ENCODE measurements around the gene JAZF1. TPM values are rescaled to one million over a fixed set of nuclear protein-coding genes. Genes with fewer than 3 reads are reported as not detected.

JAZF1 gene
- total and polyA plus RNA-seq, 2 of the 8 experiments (the other 6 are each of a cell fraction or from before 2014, with no cell fraction given): 2.6 to 21.8 TPM

GRCh38 chr7:27812706-27813105 is 367.9 kb downstream of the JAZF1 start:
- 97% methylated on average over 2 of the region's 2 CpGs; no CpG with 5 or more reads in 1 of the 2 experiments for WGBS, 2 experiments (ENCODE audit: extremely low coverage in 1 of 2, insufficient coverage in 1 of 2, insufficient read length in 1 of 2, insufficient replicate concordance in 2 of 2, low coverage in 1 of 2, low lambda C conversion rate in 2 of 2, missing lambda C conversion rate in 1 of 2)
- TF ChIP-seq JUND (IDR thresholded peaks at IDR 0.05; ENCODE audit: low read length): no peak
- TF ChIP-seq KDM5A (IDR thresholded peaks at IDR 0.05; ENCODE audit: low read length): no peak
- TF ChIP-seq ZNF274 (IDR thresholded peaks at IDR 0.05; ENCODE audit: borderline replicate concordance, extremely low read depth, low read length): no peak
- TF ChIP-seq PHF8 (conservative IDR thresholded peaks at IDR 0.05; ENCODE audit: low read depth, low read length): no peak
- TF ChIP-seq CBX8 (IDR thresholded peaks at IDR 0.05; ENCODE audit: borderline replicate concordance, low read depth, low read length): no peak
- TF ChIP-seq TAF1 (IDR thresholded peaks at IDR 0.05; ENCODE audit: low read depth, low read length): no peak
- TF ChIP-seq SUZ12 (IDR thresholded peaks at IDR 0.05; ENCODE audit: low read length): no peak
- no peak for TF ChIP-seq NRF1 (IDR thresholded peaks at IDR 0.05; ENCODE audit: low read depth, low read length)
- no peak for TF ChIP-seq KDM4A (IDR thresholded peaks at IDR 0.05; ENCODE audit: low read depth, low read length, severe bottlenecking)
- TF ChIP-seq BRCA1 (IDR thresholded peaks at IDR 0.05; ENCODE audit: low read depth, low read length): no peak
- TF ChIP-seq ASH2L (IDR thresholded peaks at IDR 0.05; ENCODE audit: low read length): no peak
- no peak for TF ChIP-seq MAFK (IDR thresholded peaks at IDR 0.05; ENCODE audit: low read depth, low read length)
- no peak for TF ChIP-seq TEAD4 (IDR thresholded peaks at IDR 0.05; ENCODE audit: low read depth, low read length)
- no peak for TF ChIP-seq SRF (IDR thresholded peaks at IDR 0.05; ENCODE audit: low read depth, low read length)

More at GRCh38 chr7:27812706-27813105, 367.9 kb downstream of the JAZF1 start:
- Histone ChIP-seq H3K14ac (ENCODE audit: insufficient read length) (no peak overlapping the region), H2BK12ac (ENCODE audit: low read depth, low read length) (no peak overlapping the region), H4K8ac (ENCODE audit: extremely low read depth, insufficient read depth, low read length) (no peak overlapping the region), H3K4me1 (replicated peaks in 1 of 4; ENCODE audit: control insufficient read depth in 3 of 4, insufficient read depth in 4 of 4, low read length in 3 of 4) (no peaks in the 10 kb centered on the region), H3K18ac (ENCODE audit: extremely low read depth, low read length) (no peak overlapping the region), H3K9ac (replicated peaks in 1 of 4; ENCODE audit: extremely low read depth in 1 of 4, low read depth in 3 of 4, low read length in 3 of 4) (no peak overlapping the region), H3K4me3 (ENCODE audit: extremely low read depth in 1 of 4, insufficient read depth in 2 of 4, low read depth in 3 of 4, low read length in 4 of 4) (no peak overlapping the region), H3K27me3 (replicated peaks in 1 of 4; ENCODE audit: control insufficient read depth in 3 of 4, extremely low read depth in 1 of 4, insufficient read depth in 3 of 4, low read length in 3 of 4) (no peaks in the 10 kb centered on the region), H2BK20ac (ENCODE audit: low read length) (no peak overlapping the region), H4K5ac (ENCODE audit: insufficient read length, low read depth, low read length) (no peak overlapping the region), H3K9me3 (ENCODE audit: insufficient read depth in 2 of 2, low read depth in 1 of 2, low read length in 1 of 2) (no peaks in the 10 kb centered on the region), H3K4me2 (ENCODE audit: insufficient read depth in 1 of 2, low read depth in 2 of 2, low read length in 2 of 2) (no peak overlapping the region), H3K23me2 (ENCODE audit: low read depth, low read length) (no peaks in the 10 kb centered on the region), H3K4ac (replicated peaks; ENCODE audit: insufficient read length, low read depth, low read length) (no peak overlapping the region), H2AK5ac (ENCODE audit: low read depth, low read length) (no peak overlapping the region), H2BK5ac (ENCODE audit: low read depth, low read length) (no peak overlapping the region), H2BK15ac (ENCODE audit: low read length) (no peak overlapping the region), H2BK120ac (replicated peaks; ENCODE audit: low read depth, low read length) (no peak overlapping the region), H3K27ac (ENCODE audit: low read depth, low read length) (no peak overlapping the region), H4K91ac (replicated peaks; ENCODE audit: insufficient read length, low read length) (no peak overlapping the region), H3K79me1 (ENCODE audit: low read depth, low read length) (no peaks in the 10 kb centered on the region), H3K56ac (replicated peaks; ENCODE audit: insufficient read length, low read depth, low read length) (no peak overlapping the region), H3K36me3 (ENCODE audit: control insufficient read depth in 2 of 4, insufficient read depth in 4 of 4, low read length in 3 of 4) (peaks cover 0 to 12% (median 4%) of the 10 kb centered on the region in 4 experiments; a peak in 3 of 8 replicates), H3K79me2 (ENCODE audit: control insufficient read depth in 1 of 2, insufficient read depth in 2 of 2, low read length in 2 of 2) (no peaks in the 10 kb centered on the region), H2AFZ (ENCODE audit: low read length) (no peak overlapping the region), H4K20me1 (replicated peaks in 1 of 2; ENCODE audit: control insufficient read depth in 1 of 2, insufficient read depth in 2 of 2, low read length in 2 of 2) (peaks cover 0 to 2% of the 10 kb centered on the region in 2 experiments), H3K23ac (ENCODE audit: insufficient read length) (no peak overlapping the region)
- ChIA-PET CTCF (ENCODE audit: partially characterized antibody) (no interaction called here), POLR2A (ENCODE audit: partially characterized antibody) (no interaction called here)
- DNase-seq (ENCODE audit: low read depth in 1 of 2, low spot score in 2 of 2): no peak
- FAIRE-seq: no peak

Measured in H1 (cell line).